B cell (primary cell): ENCODE results near the gene FASTK. TPM values are rescaled to one million over a fixed set of nuclear protein-coding genes. Genes with fewer than 3 reads are reported as not detected.

ENCODE experiments used
- ATAC-seq: fragments of 200-7000 bp; cut with Tn5 transposase; one replicate; pipeline ENCODE4 v1.10.0; 2021; ENCODE audit warnings: low read depth, mild to moderate bottlenecking, moderate number of reproducible peaks, moderate library complexity
- CTCF ChIA-PET: fragments of 350-600 bp; sonication (Branson Sonifier 250); formaldehyde crosslinking; loops from one replicate; lab custom pipeline; 2021; ENCODE audit warnings: antibody characterized with exemption, inconsistent platforms; lab: Charles Lee
- POLR2A ChIA-PET: fragments of 350-600 bp; sonication (Branson Sonifier 250); formaldehyde crosslinking; loops from one replicate; lab custom pipeline; 2021; ENCODE audit warnings: antibody characterized with exemption; lab: Charles Lee
- DNase-seq: peaks from one replicate; pipeline ENCODE4 v3.0.0; 2013
- H2AFZ ChIP-seq: 2 replicates; pipeline ENCODE4 v1.6.1; 2012; ENCODE audit warnings: mild to moderate bottlenecking, low read depth, low read length; ENCODE audit not compliant: insufficient read depth, poor library complexity, severe bottlenecking
- H3K27ac ChIP-seq, 2 donors: 1 replicate in 1 of 2; 2 replicates in 1 of 2; pipeline ENCODE4 v1.5.1; 2012 to 2013; ENCODE audit warnings: low read length in 2 of 2, mild to moderate bottlenecking in 2 of 2, moderate library complexity in 1 of 2
- H3K27me3 ChIP-seq, 4 experiments: fragments of 200-600 bp in 1 of 4; sonication (generic) in 1 of 4; replicated peaks in 1 of 4; 1 replicate in 2 of 4; 2 replicates in 2 of 4; pipeline versions ENCODE4 v1.6.1 to v1.7.0; 2013 to 2016; ENCODE audit warnings: low read length in 3 of 4, mild to moderate bottlenecking in 2 of 4, mixed read lengths in 1 of 4, moderate library complexity in 1 of 4; ENCODE audit not compliant: insufficient read depth in 4 of 4, control insufficient read depth in 3 of 4; ENCODE audit errors: control extremely low read depth in 1 of 4
- H3K36me3 ChIP-seq, 2 experiments: replicated peaks in 1 of 2; 1 replicate in 1 of 2; 2 replicates in 1 of 2; pipeline versions ENCODE4 v1.6.1 to v1.7.1; 2013; ENCODE audit warnings: low read length in 1 of 2; ENCODE audit not compliant: insufficient read depth in 2 of 2, control insufficient read depth in 1 of 2; ENCODE audit errors: control extremely low read depth in 1 of 2, extremely low read depth in 1 of 2
- H3K4me1 ChIP-seq, 2 donors: fragments of 200-600 bp in 1 of 2; sonication (generic) in 1 of 2; 1 replicate in 1 of 2; 2 replicates in 1 of 2; pipeline versions ENCODE4 v1.5.1 to v1.6.1; 2013 to 2017; ENCODE audit warnings: low read length in 2 of 2; ENCODE audit not compliant: control insufficient read depth in 2 of 2, insufficient read depth in 2 of 2
- H3K4me2 ChIP-seq: replicated peaks from 2 replicates; pipeline ENCODE3; 2012; ENCODE audit warnings: mild to moderate bottlenecking, low read depth, low read length; ENCODE audit not compliant: poor library complexity, severe bottlenecking
- H3K4me3 ChIP-seq, 5 experiments: fragments of 200-600 bp in 1 of 5; sonication (generic) in 1 of 5; 1 replicate in 3 of 5; 2 replicates in 2 of 5; pipeline versions ENCODE4 v1.5.1 to v1.7.0; 2011 to 2016; ENCODE audit warnings: low read length in 4 of 5, mild to moderate bottlenecking in 4 of 5, low read depth in 2 of 5, control low read depth in 1 of 5, moderate library complexity in 1 of 5; ENCODE audit not compliant: insufficient read depth in 1 of 5; ENCODE audit errors: control extremely low read depth in 1 of 5, extremely low read depth in 1 of 5
- H3K79me2 ChIP-seq: fragments of 200-600 bp; sonication (generic); one replicate; pipeline ENCODE4 v1.6.0; 2016; ENCODE audit warnings: low read length; ENCODE audit not compliant: control insufficient read depth, insufficient read depth
- H3K9ac ChIP-seq: fragments of 200-600 bp; sonication (generic); 2 replicates; pipeline ENCODE4 v1.6.1; 2017; ENCODE audit warnings: mild to moderate bottlenecking, low read length, moderate library complexity
- H3K9me3 ChIP-seq, 3 donors: one replicate each; pipeline versions ENCODE4 v1.6.1 to v1.7.1; 2013; ENCODE audit warnings: low read length in 2 of 3; ENCODE audit not compliant: control insufficient read depth in 2 of 3, insufficient read depth in 1 of 3; ENCODE audit errors: control extremely low read depth in 1 of 3
- H4K20me1 ChIP-seq: 2 replicates; pipeline ENCODE4 v1.6.0; 2012; ENCODE audit warnings: mild to moderate bottlenecking, low read length; ENCODE audit not compliant: insufficient read depth, control insufficient read depth, poor library complexity, severe bottlenecking
- H3K27ac Mint-ChIP-seq: one replicate; pipeline ENCODE4 v1.8.0; 2021; ENCODE audit warnings: mixed read lengths
- H3K27me3 Mint-ChIP-seq: one replicate; pipeline ENCODE4 v1.8.0; 2021; ENCODE audit warnings: mixed read lengths
- H3K4me1 Mint-ChIP-seq: one replicate; pipeline ENCODE4 v1.8.0; 2021; ENCODE audit warnings: mixed read lengths
- H3K4me3 Mint-ChIP-seq: one replicate; pipeline ENCODE4 v1.8.0; 2021; ENCODE audit warnings: mixed read lengths
- H3K9me3 Mint-ChIP-seq: one replicate; pipeline ENCODE4 v1.8.0; 2022; ENCODE audit warnings: mixed read lengths; ENCODE audit not compliant: insufficient read depth
- EZH2 ChIP-seq: IDR thresholded peaks from 2 replicates; pipeline ENCODE4 v1.6.1; 2012; ENCODE audit warnings: borderline replicate concordance, low read depth, mild to moderate bottlenecking, moderate library complexity, low read length; ENCODE audit not compliant: insufficient read depth, poor library complexity, severe bottlenecking
- WGBS: methylation state at CpG from one replicate; pipeline ENCODE4 v1.1.5; 2013; ENCODE audit warnings: missing lambda C conversion rate; ENCODE audit not compliant: insufficient coverage; 5-methylcytosine and 5-hydroxymethylcytosine counted together
- intact Hi-C: fragments of 100-400 bp; cut with micrococcal nuclease; formaldehyde crosslinking; loops from one replicate; pipeline ENCODE4 v1.10.0; 2022
- polyA plus RNA-seq: library from polyadenylated mRNA; depleted of rRNA; stranded (reverse); fragments of >200 nt; gene quantifications from 2 replicates; pipeline ENCODE4 v1.2.3, GENCODE V29; 2012
- total RNA-seq, 2 donors: library from RNA; stranded (reverse); fragments of 120-200 nt in 1 of 2; gene quantifications; 1 replicate in 1 of 2; 2 replicates in 1 of 2; pipeline versions ENCODE4 v1.2.3 to v1.2.4, GENCODE V29; 2013 to 2022
- TF ChIP-seq, protein P1 (sequence below): fragments of 200-600 bp; IDR thresholded peaks from one replicate; pipeline ENCODE4 v1.8.0; 2022; ENCODE audit warnings: antibody characterized with exemption, mild to moderate bottlenecking

FASTK gene
- total and polyA plus RNA-seq, 2 donors (not counting 1 experiment from before 2014, with no cell fraction given), result 120 to 258 TPM

DNA sequence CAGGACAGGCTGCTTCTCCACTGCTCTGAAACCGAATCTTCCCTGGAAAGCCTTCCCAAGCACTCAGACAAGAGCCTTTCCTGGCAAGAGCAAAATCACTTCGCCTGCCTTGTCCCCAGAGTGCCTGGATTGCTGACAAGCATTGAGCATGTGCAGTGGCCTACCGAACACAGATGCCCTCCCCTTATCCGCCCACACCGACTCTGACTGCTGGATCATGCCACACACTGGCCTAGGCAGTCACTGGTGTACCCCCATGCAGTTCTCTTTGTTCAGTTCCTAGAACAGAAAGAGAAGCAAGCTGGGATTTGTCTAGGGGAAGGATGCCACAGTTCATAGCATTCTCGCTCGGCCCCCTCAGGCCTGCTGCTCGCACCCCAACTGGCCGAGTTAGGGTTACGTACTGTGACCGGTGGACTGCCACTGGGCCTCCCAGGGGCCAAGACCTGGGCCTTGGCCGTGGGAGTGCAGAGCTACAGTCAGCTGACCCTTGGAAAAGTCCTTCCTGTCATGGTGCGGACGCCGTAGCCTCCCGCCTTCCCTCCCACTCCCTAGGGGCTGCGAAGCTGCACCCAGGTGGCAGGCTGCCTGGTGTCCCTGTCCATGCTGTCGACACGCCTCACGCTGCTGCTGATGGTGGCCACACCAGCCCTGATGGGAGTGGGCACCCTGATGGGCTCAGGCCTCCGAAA, 45.4 kb downstream of the FASTK start:
- Mint-ChIP-seq H3K27ac (no peak overlapping the region), H3K4me3 (no peak overlapping the region), H3K4me1 (no peaks in the 10 kb centered on the region), H3K9me3 (no peaks in the 10 kb centered on the region), H3K27me3 (no peaks in the 10 kb centered on the region)
- H3K4me2 ChIP-seq, result no peak overlapping the region
- 95% methylated on average over 19 of the region's 21 CpGs for WGBS
- H3K79me2 ChIP-seq, result peaks cover 3% of the 10 kb centered on the region
- H3K27me3 ChIP-seq, result no peaks in the 10 kb centered on the region
- H2AFZ ChIP-seq, result no peak overlapping the region
- ATAC-seq (no peak), DNase-seq (no peak)
- H3K36me3 ChIP-seq, result peaks cover 0 to 23% of the 10 kb centered on the region in 2 experiments
- ChIA-PET POLR2A (no interaction called here), CTCF (no interaction called here)
- no peaks in the 10 kb centered on the region for H3K4me1 ChIP-seq
- intact Hi-C loops, result no loop called here
- TF ChIP-seq, protein P1, sequence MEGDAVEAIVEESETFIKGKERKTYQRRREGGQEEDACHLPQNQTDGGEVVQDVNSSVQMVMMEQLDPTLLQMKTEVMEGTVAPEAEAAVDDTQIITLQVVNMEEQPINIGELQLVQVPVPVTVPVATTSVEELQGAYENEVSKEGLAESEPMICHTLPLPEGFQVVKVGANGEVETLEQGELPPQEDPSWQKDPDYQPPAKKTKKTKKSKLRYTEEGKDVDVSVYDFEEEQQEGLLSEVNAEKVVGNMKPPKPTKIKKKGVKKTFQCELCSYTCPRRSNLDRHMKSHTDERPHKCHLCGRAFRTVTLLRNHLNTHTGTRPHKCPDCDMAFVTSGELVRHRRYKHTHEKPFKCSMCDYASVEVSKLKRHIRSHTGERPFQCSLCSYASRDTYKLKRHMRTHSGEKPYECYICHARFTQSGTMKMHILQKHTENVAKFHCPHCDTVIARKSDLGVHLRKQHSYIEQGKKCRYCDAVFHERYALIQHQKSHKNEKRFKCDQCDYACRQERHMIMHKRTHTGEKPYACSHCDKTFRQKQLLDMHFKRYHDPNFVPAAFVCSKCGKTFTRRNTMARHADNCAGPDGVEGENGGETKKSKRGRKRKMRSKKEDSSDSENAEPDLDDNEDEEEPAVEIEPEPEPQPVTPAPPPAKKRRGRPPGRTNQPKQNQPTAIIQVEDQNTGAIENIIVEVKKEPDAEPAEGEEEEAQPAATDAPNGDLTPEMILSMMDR, result no peak
- no peak for TF ChIP-seq EZH2
- no peak overlapping the region for H3K4me3 ChIP-seq
- H3K27ac ChIP-seq, result no peak overlapping the region
- no peaks in the 10 kb centered on the region for H4K20me1 ChIP-seq
- no peak overlapping the region for H3K9ac ChIP-seq
- H3K9me3 ChIP-seq, result no peaks in the 10 kb centered on the region

DNA sequence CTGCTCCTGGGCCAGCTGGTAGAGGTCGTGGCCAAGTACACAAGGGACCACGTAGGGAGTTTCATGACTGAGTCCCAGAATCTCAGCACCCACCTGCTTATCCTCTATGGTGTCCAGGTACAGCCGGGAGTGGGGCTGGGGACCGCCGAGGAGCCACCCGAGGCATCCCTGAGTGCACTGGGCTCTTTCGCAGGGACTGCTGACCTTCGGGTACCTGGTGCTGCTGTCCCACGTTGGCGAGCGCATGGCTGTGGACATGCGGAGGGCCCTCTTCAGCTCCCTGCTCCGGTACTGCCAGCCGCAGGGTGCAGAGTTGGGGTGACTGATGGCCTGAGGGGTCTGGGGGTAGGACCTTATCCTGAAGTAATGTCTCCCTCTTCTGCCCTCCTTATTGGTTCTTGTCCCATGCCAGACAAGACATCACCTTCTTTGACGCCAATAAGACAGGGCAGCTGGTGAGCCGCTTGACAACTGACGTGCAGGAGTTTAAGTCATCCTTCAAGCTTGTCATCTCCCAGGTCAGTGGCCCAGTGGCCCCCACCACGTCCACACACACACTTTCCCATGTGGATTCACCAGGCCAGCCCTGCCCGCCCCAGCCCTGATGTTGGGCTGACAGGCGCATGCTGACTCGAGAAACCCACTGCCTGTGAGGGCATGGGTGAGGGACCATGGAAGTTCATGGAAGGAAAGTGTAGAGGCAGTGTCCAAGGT, 46.1 kb downstream of the FASTK start:
- no peak overlapping the region for H3K4me3 ChIP-seq
- no peaks in the 10 kb centered on the region for H3K4me1 ChIP-seq
- POLR2A ChIA-PET, result no interaction called here
- Mint-ChIP-seq H3K4me1 (peaks cover 4% of the 10 kb centered on the region), H3K27ac (no peak overlapping the region), H3K27me3 (no peaks in the 10 kb centered on the region), H3K4me3 (no peak overlapping the region), H3K9me3 (no peaks in the 10 kb centered on the region)
- H2AFZ ChIP-seq, result no peak overlapping the region
- no peak for TF ChIP-seq EZH2
- TF ChIP-seq, protein P1, result no peak
- no peak overlapping the region for H3K27ac ChIP-seq
- H4K20me1 ChIP-seq, result no peaks in the 10 kb centered on the region
- H3K36me3 ChIP-seq, result peaks cover 0 to 23% of the 10 kb centered on the region in 2 experiments
- no peaks in the 10 kb centered on the region for H3K27me3 ChIP-seq
- ATAC-seq (no peak), DNase-seq (no peak)
- peaks cover 6% of the 10 kb centered on the region for H3K79me2 ChIP-seq
- no peaks in the 10 kb centered on the region for H3K9me3 ChIP-seq
- CTCF ChIA-PET, result no interaction called here
- no peak overlapping the region for H3K4me2 ChIP-seq
- WGBS, result 99% methylated on average over 15 of the region's 21 CpGs
- intact Hi-C loops, result no loop called here
- no peak overlapping the region for H3K9ac ChIP-seq
